Neural cell (in vitro differentiated cells): Measurements from ENCODE around the gene DENND2A.
A peak's percentile ranks its signal among the peaks of the same experiment; 100 is the strongest.

Experiments used
- EP300 ChIP-seq: fragments of 450-650 bp; conservative IDR thresholded peaks from 2 replicates; pipeline ENCODE4 v1.6.1; 2014; ENCODE audit warnings: antibody characterized with exemption, mild to moderate bottlenecking, moderate library complexity; ENCODE audit not compliant: poor library complexity, severe bottlenecking
- POLR2AphosphoS5 ChIP-seq: IDR thresholded peaks from 2 replicates; pipeline ENCODE4 v1.6.1; 2012
- TAF1 ChIP-seq: IDR thresholded peaks from 2 replicates; pipeline ENCODE4 v1.6.1; 2012; ENCODE audit warnings: low read depth
- TF ChIP-seq, protein P1 (sequence below): fragments of 450-650 bp; IDR thresholded peaks from 2 replicates; pipeline ENCODE4 v1.5.1; 2014; ENCODE audit warnings: antibody characterized with exemption, mild to moderate bottlenecking, moderate library complexity; ENCODE audit not compliant: poor library complexity, severe bottlenecking
- TF ChIP-seq, protein P2 (sequence below): IDR thresholded peaks from 2 replicates; pipeline ENCODE4 v1.6.1; 2012; ENCODE audit warnings: borderline replicate concordance

- TF ChIP-seq, protein P1, sequence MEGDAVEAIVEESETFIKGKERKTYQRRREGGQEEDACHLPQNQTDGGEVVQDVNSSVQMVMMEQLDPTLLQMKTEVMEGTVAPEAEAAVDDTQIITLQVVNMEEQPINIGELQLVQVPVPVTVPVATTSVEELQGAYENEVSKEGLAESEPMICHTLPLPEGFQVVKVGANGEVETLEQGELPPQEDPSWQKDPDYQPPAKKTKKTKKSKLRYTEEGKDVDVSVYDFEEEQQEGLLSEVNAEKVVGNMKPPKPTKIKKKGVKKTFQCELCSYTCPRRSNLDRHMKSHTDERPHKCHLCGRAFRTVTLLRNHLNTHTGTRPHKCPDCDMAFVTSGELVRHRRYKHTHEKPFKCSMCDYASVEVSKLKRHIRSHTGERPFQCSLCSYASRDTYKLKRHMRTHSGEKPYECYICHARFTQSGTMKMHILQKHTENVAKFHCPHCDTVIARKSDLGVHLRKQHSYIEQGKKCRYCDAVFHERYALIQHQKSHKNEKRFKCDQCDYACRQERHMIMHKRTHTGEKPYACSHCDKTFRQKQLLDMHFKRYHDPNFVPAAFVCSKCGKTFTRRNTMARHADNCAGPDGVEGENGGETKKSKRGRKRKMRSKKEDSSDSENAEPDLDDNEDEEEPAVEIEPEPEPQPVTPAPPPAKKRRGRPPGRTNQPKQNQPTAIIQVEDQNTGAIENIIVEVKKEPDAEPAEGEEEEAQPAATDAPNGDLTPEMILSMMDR: no peak
- TF ChIP-seq EP300 (no peak), TAF1 (no peak), POLR2AphosphoS5 (no peak)
- TF ChIP-seq, protein P2, sequence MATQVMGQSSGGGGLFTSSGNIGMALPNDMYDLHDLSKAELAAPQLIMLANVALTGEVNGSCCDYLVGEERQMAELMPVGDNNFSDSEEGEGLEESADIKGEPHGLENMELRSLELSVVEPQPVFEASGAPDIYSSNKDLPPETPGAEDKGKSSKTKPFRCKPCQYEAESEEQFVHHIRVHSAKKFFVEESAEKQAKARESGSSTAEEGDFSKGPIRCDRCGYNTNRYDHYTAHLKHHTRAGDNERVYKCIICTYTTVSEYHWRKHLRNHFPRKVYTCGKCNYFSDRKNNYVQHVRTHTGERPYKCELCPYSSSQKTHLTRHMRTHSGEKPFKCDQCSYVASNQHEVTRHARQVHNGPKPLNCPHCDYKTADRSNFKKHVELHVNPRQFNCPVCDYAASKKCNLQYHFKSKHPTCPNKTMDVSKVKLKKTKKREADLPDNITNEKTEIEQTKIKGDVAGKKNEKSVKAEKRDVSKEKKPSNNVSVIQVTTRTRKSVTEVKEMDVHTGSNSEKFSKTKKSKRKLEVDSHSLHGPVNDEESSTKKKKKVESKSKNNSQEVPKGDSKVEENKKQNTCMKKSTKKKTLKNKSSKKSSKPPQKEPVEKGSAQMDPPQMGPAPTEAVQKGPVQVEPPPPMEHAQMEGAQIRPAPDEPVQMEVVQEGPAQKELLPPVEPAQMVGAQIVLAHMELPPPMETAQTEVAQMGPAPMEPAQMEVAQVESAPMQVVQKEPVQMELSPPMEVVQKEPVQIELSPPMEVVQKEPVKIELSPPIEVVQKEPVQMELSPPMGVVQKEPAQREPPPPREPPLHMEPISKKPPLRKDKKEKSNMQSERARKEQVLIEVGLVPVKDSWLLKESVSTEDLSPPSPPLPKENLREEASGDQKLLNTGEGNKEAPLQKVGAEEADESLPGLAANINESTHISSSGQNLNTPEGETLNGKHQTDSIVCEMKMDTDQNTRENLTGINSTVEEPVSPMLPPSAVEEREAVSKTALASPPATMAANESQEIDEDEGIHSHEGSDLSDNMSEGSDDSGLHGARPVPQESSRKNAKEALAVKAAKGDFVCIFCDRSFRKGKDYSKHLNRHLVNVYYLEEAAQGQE: peak; percentile 56
Observed at GRCh38 chr7:140541513-140542227, 98.9 kb downstream of the DENND2A start.
